MM.1S (cell line): ENCODE results near the gene PCYOX1L.

Experiments used
- DNase-seq: peaks from one replicate; pipeline ENCODE4 v3.0.0-alpha.2; 2015
- H2AFZ ChIP-seq: fragments of 300-600 bp; sonication (generic); 2 replicates; pipeline ENCODE4 v1.6.0; 2016; ENCODE audit warnings: antibody characterized with exemption, low read length
- H3F3A ChIP-seq: fragments of 300-600 bp; sonication (generic); 2 replicates; pipeline ENCODE4 v1.6.1; 2016; ENCODE audit warnings: mild to moderate bottlenecking, antibody characterized with exemption, low read length, moderate library complexity, mixed read lengths; ENCODE audit not compliant: insufficient read depth
- H3K27ac ChIP-seq: fragments of 300-600 bp; sonication (generic); 2 replicates; pipeline ENCODE4 v1.5.1; 2016; ENCODE audit warnings: mild to moderate bottlenecking, low read length
- H3K27me3 ChIP-seq: fragments of 300-600 bp; sonication (generic); replicated peaks from 2 replicates; pipeline ENCODE4 v1.6.0; 2016; ENCODE audit warnings: low read length; ENCODE audit not compliant: insufficient read depth
- H3K36me3 ChIP-seq: fragments of 300-600 bp; sonication (generic); replicated peaks from 2 replicates; pipeline ENCODE4 v1.6.1; 2016; ENCODE audit warnings: mild to moderate bottlenecking, low read length, mixed read lengths; ENCODE audit not compliant: insufficient read depth
- H3K4me1 ChIP-seq: fragments of 300-600 bp; sonication (generic); 2 replicates; pipeline ENCODE4 v1.6.1; 2016; ENCODE audit warnings: low read length, mixed read lengths
- H3K4me2 ChIP-seq: fragments of 300-600 bp; sonication (generic); 2 replicates; pipeline ENCODE4 v1.6.0; 2016; ENCODE audit warnings: low read depth, low read length
- H3K4me3 ChIP-seq: fragments of 300-600 bp; sonication (generic); 2 replicates; pipeline ENCODE4 v1.5.1; 2016; ENCODE audit warnings: low read length, mixed read lengths
- H3K79me2 ChIP-seq: fragments of 300-600 bp; sonication (generic); 2 replicates; pipeline ENCODE4 v1.6.1; 2016; ENCODE audit warnings: mixed run types, low read length, mixed read lengths
- H3K9ac ChIP-seq: fragments of 300-600 bp; sonication (generic); 2 replicates; pipeline ENCODE4 v1.6.1; 2016; ENCODE audit warnings: low read length, mixed read lengths
- H3K9me2 ChIP-seq: fragments of 300-600 bp; sonication (generic); replicated peaks from 2 replicates; pipeline ENCODE4 v1.6.1; 2016; ENCODE audit warnings: mild to moderate bottlenecking, low read length, mixed read lengths; ENCODE audit not compliant: insufficient read depth
- H3K9me3 ChIP-seq: fragments of 300-600 bp; sonication (generic); replicated peaks from 2 replicates; pipeline ENCODE4 v1.6.1; 2016; ENCODE audit warnings: mild to moderate bottlenecking, low read length, mixed read lengths; ENCODE audit not compliant: insufficient read depth
- H4K20me1 ChIP-seq: fragments of 300-600 bp; sonication (generic); 2 replicates; pipeline ENCODE4 v1.6.1; 2016; ENCODE audit warnings: mild to moderate bottlenecking, low read length, moderate library complexity, mixed read lengths; ENCODE audit not compliant: insufficient read depth
- EZH2 ChIP-seq: fragments of 300-600 bp; sonication (generic); optimal IDR thresholded peaks from 2 replicates; pipeline ENCODE3; 2017; ENCODE audit warnings: low read depth, mild to moderate bottlenecking, antibody characterized with exemption, low read length, mixed read lengths
- EZH2phosphoT487 ChIP-seq: fragments of 300-600 bp; sonication (generic); IDR thresholded peaks from 2 replicates; pipeline ENCODE4 v1.6.1; 2018; ENCODE audit warnings: antibody characterized with exemption, low read length
- TF ChIP-seq, protein P1 (sequence below): fragments of 300-600 bp; sonication (generic); IDR thresholded peaks from 2 replicates; pipeline ENCODE4 v1.5.1; 2016; ENCODE audit warnings: antibody characterized with exemption, low read length, mixed read lengths

The PCYOX1L gene

DNA sequence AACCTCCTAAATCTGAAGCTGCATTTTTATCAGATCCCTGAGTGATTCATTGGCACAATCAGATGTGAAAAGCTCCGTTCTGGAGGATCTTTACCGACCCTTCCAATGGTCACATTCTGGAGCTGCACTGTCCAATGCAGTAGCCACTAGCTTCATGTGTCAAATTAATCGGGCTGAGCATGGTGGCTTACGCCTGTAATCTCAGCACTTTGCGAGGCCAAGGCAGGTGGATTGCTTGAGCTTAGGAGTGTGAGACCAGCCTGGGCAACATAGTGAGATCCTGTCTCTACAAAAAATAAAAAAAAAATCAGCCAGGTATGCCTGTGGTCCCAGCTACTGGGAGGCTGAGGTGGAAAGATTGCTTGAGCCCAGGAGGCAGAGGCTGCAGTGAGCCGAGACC, 17.6 kb downstream of the PCYOX1L start:
- DNase-seq, result no peak
- H4K20me1 ChIP-seq, result no peaks in the 10 kb centered on the region
- TF ChIP-seq EZH2 (no peak), EZH2phosphoT487 (no peak)
- TF ChIP-seq, protein P1, sequence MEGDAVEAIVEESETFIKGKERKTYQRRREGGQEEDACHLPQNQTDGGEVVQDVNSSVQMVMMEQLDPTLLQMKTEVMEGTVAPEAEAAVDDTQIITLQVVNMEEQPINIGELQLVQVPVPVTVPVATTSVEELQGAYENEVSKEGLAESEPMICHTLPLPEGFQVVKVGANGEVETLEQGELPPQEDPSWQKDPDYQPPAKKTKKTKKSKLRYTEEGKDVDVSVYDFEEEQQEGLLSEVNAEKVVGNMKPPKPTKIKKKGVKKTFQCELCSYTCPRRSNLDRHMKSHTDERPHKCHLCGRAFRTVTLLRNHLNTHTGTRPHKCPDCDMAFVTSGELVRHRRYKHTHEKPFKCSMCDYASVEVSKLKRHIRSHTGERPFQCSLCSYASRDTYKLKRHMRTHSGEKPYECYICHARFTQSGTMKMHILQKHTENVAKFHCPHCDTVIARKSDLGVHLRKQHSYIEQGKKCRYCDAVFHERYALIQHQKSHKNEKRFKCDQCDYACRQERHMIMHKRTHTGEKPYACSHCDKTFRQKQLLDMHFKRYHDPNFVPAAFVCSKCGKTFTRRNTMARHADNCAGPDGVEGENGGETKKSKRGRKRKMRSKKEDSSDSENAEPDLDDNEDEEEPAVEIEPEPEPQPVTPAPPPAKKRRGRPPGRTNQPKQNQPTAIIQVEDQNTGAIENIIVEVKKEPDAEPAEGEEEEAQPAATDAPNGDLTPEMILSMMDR, result no peak
- H3K4me3 ChIP-seq, result no peak overlapping the region
- H3K9me2 ChIP-seq, result no peaks in the 10 kb centered on the region
- H3K4me1 ChIP-seq, result no peaks in the 10 kb centered on the region
- H3K9ac ChIP-seq, result no peak overlapping the region
- H3K27ac ChIP-seq, result no peak overlapping the region
- no peaks in the 10 kb centered on the region for H3K27me3 ChIP-seq
- no peaks in the 10 kb centered on the region for H3K9me3 ChIP-seq
- no peaks in the 10 kb centered on the region for H3F3A ChIP-seq
- H2AFZ ChIP-seq, result no peak overlapping the region
- no peaks in the 10 kb centered on the region for H3K36me3 ChIP-seq
- no peaks in the 10 kb centered on the region for H3K79me2 ChIP-seq
- H3K4me2 ChIP-seq, result no peak overlapping the region

DNA sequence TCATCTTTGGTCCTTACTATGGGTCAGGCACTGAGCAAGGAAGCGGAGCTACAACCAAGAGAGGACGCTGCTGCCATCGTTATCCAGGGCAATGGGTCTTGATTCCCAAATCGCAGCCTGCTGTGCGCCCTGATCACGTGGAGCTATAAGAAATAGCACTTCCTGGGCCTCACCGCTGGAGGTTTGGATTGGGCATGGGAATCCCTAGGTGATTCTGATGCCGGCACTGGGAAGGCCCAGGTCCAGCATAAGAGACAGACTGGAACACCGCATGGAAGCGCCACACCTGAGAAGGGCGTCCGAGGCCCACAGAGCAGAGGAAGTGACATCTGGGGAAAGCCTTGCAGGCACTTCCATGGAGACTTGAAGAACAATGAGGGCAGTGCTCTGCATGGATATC, 18.3 kb downstream of the PCYOX1L start:
- H3K9ac ChIP-seq, result no peak overlapping the region
- DNase-seq, result no peak
- H3K4me3 ChIP-seq, result no peak overlapping the region
- H3K4me2 ChIP-seq, result no peak overlapping the region
- no peaks in the 10 kb centered on the region for H3K79me2 ChIP-seq
- no peaks in the 10 kb centered on the region for H3K27me3 ChIP-seq
- H3F3A ChIP-seq, result no peaks in the 10 kb centered on the region
- no peaks in the 10 kb centered on the region for H3K36me3 ChIP-seq
- TF ChIP-seq EZH2 (no peak), EZH2phosphoT487 (no peak)
- TF ChIP-seq, protein P1, result no peak
- no peak overlapping the region for H2AFZ ChIP-seq
- no peaks in the 10 kb centered on the region for H4K20me1 ChIP-seq
- H3K4me1 ChIP-seq, result no peaks in the 10 kb centered on the region
- no peaks in the 10 kb centered on the region for H3K9me2 ChIP-seq
- H3K9me3 ChIP-seq, result no peaks in the 10 kb centered on the region
- H3K27ac ChIP-seq, result no peak overlapping the region

DNA sequence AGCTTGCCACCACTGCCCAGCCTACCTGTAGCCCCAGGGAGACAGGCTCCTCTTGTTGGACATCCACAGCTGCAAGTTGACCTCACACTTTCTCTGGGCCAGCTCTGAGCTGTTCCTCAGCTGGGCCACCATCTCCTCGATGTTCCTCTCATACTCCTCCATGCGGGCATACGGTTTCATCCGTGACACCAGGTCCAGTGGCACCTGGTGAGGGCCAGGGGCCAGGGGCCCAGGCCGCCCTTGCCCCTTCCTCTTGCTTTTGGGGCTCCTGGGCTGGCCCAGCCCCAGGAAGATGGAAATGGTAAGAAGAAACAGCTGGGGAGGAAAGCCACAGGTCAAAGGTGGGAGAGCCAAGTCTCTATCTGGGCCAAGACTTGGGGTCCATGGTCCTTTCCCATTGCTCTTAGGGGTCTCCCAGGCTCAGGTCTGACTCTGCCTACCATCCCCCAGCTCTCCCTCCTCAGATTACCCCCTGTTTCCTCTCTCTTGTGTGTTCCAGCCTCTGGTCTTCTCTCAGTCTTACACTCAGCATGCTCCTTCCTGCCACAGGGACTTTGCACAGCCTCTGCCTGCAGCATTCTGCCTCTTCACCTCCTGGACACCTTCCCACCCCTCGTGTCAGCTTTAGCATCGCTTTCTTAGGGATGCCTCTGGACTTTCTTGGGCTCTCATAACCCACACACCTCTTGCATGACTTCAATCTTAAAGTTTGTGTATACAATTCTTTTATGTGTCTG, 19.0 kb downstream of the PCYOX1L start:
- no peak for DNase-seq
- H3K4me2 ChIP-seq, result no peak overlapping the region
- no peaks in the 10 kb centered on the region for H3K9me3 ChIP-seq
- no peaks in the 10 kb centered on the region for H3K27me3 ChIP-seq
- H2AFZ ChIP-seq, result no peak overlapping the region
- TF ChIP-seq, protein P1, result no peak
- TF ChIP-seq EZH2 (no peak), EZH2phosphoT487 (no peak)
- no peaks in the 10 kb centered on the region for H3K36me3 ChIP-seq
- H3F3A ChIP-seq, result no peaks in the 10 kb centered on the region
- no peaks in the 10 kb centered on the region for H3K4me1 ChIP-seq
- no peak overlapping the region for H3K4me3 ChIP-seq
- no peak overlapping the region for H3K9ac ChIP-seq
- H3K27ac ChIP-seq, result no peak overlapping the region
- no peaks in the 10 kb centered on the region for H4K20me1 ChIP-seq
- H3K9me2 ChIP-seq, result no peaks in the 10 kb centered on the region
- H3K79me2 ChIP-seq, result no peaks in the 10 kb centered on the region
